ENCODE results near the gene HORMAD1.
"Not testable (repeated sequence)": the region's sequence is repeated elsewhere in the genome, so short reads cannot be mapped to it uniquely, and the experiment has no call there.

DNA sequence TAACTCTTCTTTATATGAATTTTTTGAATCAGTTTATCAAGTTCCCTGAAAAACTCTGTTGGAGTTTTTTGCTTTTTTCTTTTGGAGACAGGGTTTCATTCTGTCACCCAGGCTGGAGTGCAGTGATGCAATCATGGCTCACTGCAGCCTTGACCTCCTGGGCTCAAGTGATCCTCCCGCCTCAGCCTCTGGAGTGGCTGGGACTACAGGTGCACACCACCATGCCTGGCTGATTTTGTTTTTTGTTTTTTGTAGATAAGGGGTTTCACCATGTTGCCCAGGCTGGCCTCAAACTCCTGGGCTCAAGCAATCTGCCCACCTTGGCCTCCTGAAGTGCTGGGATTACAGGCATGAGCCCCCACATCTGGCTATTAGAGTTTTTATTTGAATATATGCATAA, 47.0 kb upstream of the HORMAD1 start:
- not testable (repeated sequence) for TF ChIP-seq CTCF (IDR thresholded peaks at IDR 0.05; ENCODE audit: borderline replicate concordance, extremely low read depth, low read length, poor library complexity, severe bottlenecking); EZH2 (IDR thresholded peaks at IDR 0.05; ENCODE audit: borderline replicate concordance, low read depth, low read length, severe bottlenecking)
